ENCODE data around the gene DST. TPM values are rescaled to one million over a fixed set of nuclear protein-coding genes. Genes with fewer than 3 reads are reported as not detected.

The DST gene
- total RNA-seq, 1 donor from 2014 or later = 442 TPM

GRCh38 chr6:56444855-56445254 is 197.8 kb downstream of the DST start:
- no peak for TF ChIP-seq EZH2 (IDR thresholded peaks at IDR 0.05; ENCODE audit: insufficient read depth, low read length)
- TF ChIP-seq CTCF (IDR thresholded peaks at IDR 0.05; ENCODE audit: insufficient read depth, low read depth, low read length) = no peak
- no peak overlapping the region for H3K4me3 ChIP-seq (ENCODE audit: insufficient read depth, low read depth, low read length)
- no peaks in the 10 kb centered on the region for H4K20me1 ChIP-seq (ENCODE audit: insufficient read depth, low read length)
- H3K9me3 Mint-ChIP-seq (ENCODE audit: unreplicated experiment) = peaks cover under 1% of the 10 kb centered on the region
- peaks cover 5% of the 10 kb centered on the region for H3K36me3 Mint-ChIP-seq (ENCODE audit: low read depth, unreplicated experiment)
- FAIRE-seq = no peak
- H3K9me3 ChIP-seq (ENCODE audit: insufficient read depth, low read depth, low read length) = no peaks in the 10 kb centered on the region
- no peak overlapping the region for H3K27ac Mint-ChIP-seq (ENCODE audit: unreplicated experiment)
- H3K27me3 ChIP-seq (ENCODE audit: insufficient read depth, low read length) = no peaks in the 10 kb centered on the region
- H3K4me2 ChIP-seq (ENCODE audit: low read length) = no peak overlapping the region
- H3K36me3 ChIP-seq (ENCODE audit: insufficient read depth, low read length) = no peaks in the 10 kb centered on the region
- no peak overlapping the region for H3K4me3 Mint-ChIP-seq (ENCODE audit: unreplicated experiment)
- DNase-seq (ENCODE audit: low read depth) = no peak
- H2AFZ ChIP-seq (ENCODE audit: low read depth, low read length) = no peak overlapping the region
- H3K4me1 Mint-ChIP-seq (ENCODE audit: low read depth, unreplicated experiment) = peaks cover 6% of the 10 kb centered on the region
- no peaks in the 10 kb centered on the region for H3K27me3 Mint-ChIP-seq (ENCODE audit: low read depth, unreplicated experiment)
- no peaks in the 10 kb centered on the region for H3K79me2 ChIP-seq (ENCODE audit: insufficient read depth, low read length)
- no peak overlapping the region for H3K27ac ChIP-seq (ENCODE audit: low read depth, low read length)
- H3K9ac ChIP-seq (ENCODE audit: low read length) = no peak overlapping the region
- no peaks in the 10 kb centered on the region for H3K4me1 ChIP-seq (ENCODE audit: insufficient read depth, low read length)

GRCh38 chr6:56440551-56440981 is 202.1 kb downstream of the DST start:
- Mint-ChIP-seq H3K4me1 (ENCODE audit: low read depth, unreplicated experiment) (peaks cover 6% of the 10 kb centered on the region), H3K27ac (ENCODE audit: unreplicated experiment) (no peak overlapping the region), H3K36me3 (ENCODE audit: low read depth, unreplicated experiment) (peaks cover 10% of the 10 kb centered on the region), H3K27me3 (ENCODE audit: low read depth, unreplicated experiment) (no peaks in the 10 kb centered on the region), H3K4me3 (ENCODE audit: unreplicated experiment) (no peak overlapping the region), H3K9me3 (ENCODE audit: unreplicated experiment) (peaks cover 6% of the 10 kb centered on the region)
- H2AFZ ChIP-seq (ENCODE audit: low read depth, low read length) = no peak overlapping the region
- no peak overlapping the region for H3K27ac ChIP-seq (ENCODE audit: low read depth, low read length)
- DNase-seq (ENCODE audit: low read depth) (peak; percentile 10), FAIRE-seq (no peak)
- no peaks in the 10 kb centered on the region for H3K4me1 ChIP-seq (ENCODE audit: insufficient read depth, low read length)
- TF ChIP-seq CTCF (IDR thresholded peaks at IDR 0.05; ENCODE audit: insufficient read depth, low read depth, low read length) (no peak), EZH2 (IDR thresholded peaks at IDR 0.05; ENCODE audit: insufficient read depth, low read length) (no peak)
- no peak overlapping the region for H3K4me2 ChIP-seq (ENCODE audit: low read length)
- H4K20me1 ChIP-seq (ENCODE audit: insufficient read depth, low read length) = no peaks in the 10 kb centered on the region
- no peak overlapping the region for H3K9ac ChIP-seq (ENCODE audit: low read length)
- H3K4me3 ChIP-seq (ENCODE audit: insufficient read depth, low read depth, low read length) = no peak overlapping the region
- H3K79me2 ChIP-seq (ENCODE audit: insufficient read depth, low read length) = no peaks in the 10 kb centered on the region
- peaks cover 2% of the 10 kb centered on the region for H3K9me3 ChIP-seq (ENCODE audit: insufficient read depth, low read depth, low read length)
- no peaks in the 10 kb centered on the region for H3K36me3 ChIP-seq (ENCODE audit: insufficient read depth, low read length)
- no peaks in the 10 kb centered on the region for H3K27me3 ChIP-seq (ENCODE audit: insufficient read depth, low read length)

- Mint-ChIP-seq H3K36me3 (ENCODE audit: low read depth, unreplicated experiment) (peaks cover 8% of the 10 kb centered on the region), H3K9me3 (ENCODE audit: unreplicated experiment) (peaks cover 6% of the 10 kb centered on the region), H3K27me3 (ENCODE audit: low read depth, unreplicated experiment) (no peaks in the 10 kb centered on the region), H3K27ac (ENCODE audit: unreplicated experiment) (no peak overlapping the region), H3K4me3 (ENCODE audit: unreplicated experiment) (no peak overlapping the region), H3K4me1 (ENCODE audit: low read depth, unreplicated experiment) (peaks cover 6% of the 10 kb centered on the region)
- Histone ChIP-seq H3K36me3 (ENCODE audit: insufficient read depth, low read length) (no peaks in the 10 kb centered on the region), H2AFZ (ENCODE audit: low read depth, low read length) (no peak overlapping the region), H3K9ac (ENCODE audit: low read length) (no peak overlapping the region), H3K4me2 (ENCODE audit: low read length) (no peak overlapping the region), H3K4me1 (ENCODE audit: insufficient read depth, low read length) (no peaks in the 10 kb centered on the region), H3K27me3 (ENCODE audit: insufficient read depth, low read length) (no peaks in the 10 kb centered on the region), H3K27ac (ENCODE audit: low read depth, low read length) (no peak overlapping the region), H4K20me1 (ENCODE audit: insufficient read depth, low read length) (no peaks in the 10 kb centered on the region), H3K79me2 (ENCODE audit: insufficient read depth, low read length) (no peaks in the 10 kb centered on the region), H3K4me3 (ENCODE audit: insufficient read depth, low read depth, low read length) (no peak overlapping the region), H3K9me3 (ENCODE audit: insufficient read depth, low read depth, low read length) (peaks cover 2% of the 10 kb centered on the region)
- DNase-seq (ENCODE audit: low read depth) (peak; percentile 75), FAIRE-seq (no peak)
- TF ChIP-seq EZH2 (IDR thresholded peaks at IDR 0.05; ENCODE audit: insufficient read depth, low read length) = no peak
- TF ChIP-seq CTCF (IDR thresholded peaks at IDR 0.05; ENCODE audit: insufficient read depth, low read depth, low read length) = no peak
Measured at GRCh38 chr6:56437171-56437900, 205.4 kb downstream of the DST start.

All from astrocyte (in vitro differentiated cells and primary cell).